Hepatocyte (in vitro differentiated cells): ENCODE measurements around the gene FMNL2. TPM values are rescaled to one million over a fixed set of nuclear protein-coding genes. Genes with fewer than 3 reads are reported as not detected.

Experiments
- DNase-seq: peaks from one replicate; pipeline ENCODE4 v3.0.0-alpha.2; 2016; ENCODE audit warnings: low spot score
- H2AFZ ChIP-seq: fragments of 200-600 bp; sonication (generic); 2 replicates; pipeline ENCODE4 v1.6.0; 2016; ENCODE audit warnings: antibody characterized with exemption, mild to moderate bottlenecking
- H3K27ac ChIP-seq: fragments of 200-600 bp; sonication (generic); 2 replicates; pipeline ENCODE4 v1.5.1; 2016; ENCODE audit warnings: mild to moderate bottlenecking
- H3K27me3 ChIP-seq: fragments of 200-600 bp; sonication (generic); 2 replicates; pipeline ENCODE4 v1.6.1; 2016
- H3K36me3 ChIP-seq: fragments of 200-600 bp; sonication (generic); replicated peaks from 2 replicates; pipeline ENCODE4 v1.5.1; 2016; ENCODE audit warnings: low read depth; ENCODE audit not compliant: insufficient read depth
- H3K4me1 ChIP-seq: fragments of 200-600 bp; sonication (generic); 2 replicates; pipeline ENCODE4 v1.5.1; 2016; ENCODE audit warnings: mild to moderate bottlenecking, moderate library complexity; ENCODE audit not compliant: insufficient read depth
- H3K4me2 ChIP-seq: fragments of 200-600 bp; sonication (generic); 2 replicates; pipeline ENCODE4 v1.6.0; 2016
- H3K4me3 ChIP-seq: fragments of 200-600 bp; sonication (generic); 2 replicates; pipeline ENCODE4 v1.5.1; 2016; ENCODE audit warnings: mild to moderate bottlenecking
- H3K79me2 ChIP-seq: fragments of 200-600 bp; sonication (generic); 2 replicates; pipeline ENCODE4 v1.6.0; 2017; ENCODE audit warnings: mild to moderate bottlenecking
- H3K9me2 ChIP-seq: fragments of 200-600 bp; sonication (generic); replicated peaks from 2 replicates; pipeline ENCODE4 v1.6.0; 2017; ENCODE audit warnings: mild to moderate bottlenecking; ENCODE audit not compliant: insufficient read depth
- H3K9me3 ChIP-seq: fragments of 200-600 bp; sonication (generic); 2 replicates; pipeline ENCODE4 v1.5.1; 2016; ENCODE audit warnings: low read depth, mild to moderate bottlenecking
- H4K20me1 ChIP-seq: fragments of 200-600 bp; sonication (generic); 2 replicates; pipeline ENCODE4 v1.6.0; 2016; ENCODE audit warnings: mild to moderate bottlenecking; ENCODE audit not compliant: insufficient read depth, poor library complexity, severe bottlenecking
- EZH2 ChIP-seq: fragments of 200-600 bp; sonication (generic); IDR thresholded peaks from 2 replicates; pipeline ENCODE4 v1.6.1; 2016; ENCODE audit warnings: antibody characterized with exemption, mild to moderate bottlenecking, borderline replicate concordance
- EZH2phosphoT487 ChIP-seq: fragments of 200-600 bp; sonication (generic); IDR thresholded peaks from one replicate; pipeline ENCODE4 v1.6.1; 2018; ENCODE audit warnings: antibody characterized with exemption, mild to moderate bottlenecking, low read depth, moderate library complexity; ENCODE audit not compliant: unreplicated experiment, severe bottlenecking
- WGBS: methylation state at CpG from one replicate; pipeline ENCODE4 v1.1.6; 2016; ENCODE audit warnings: low lambda C conversion rate; ENCODE audit errors: missing lambda C conversion rate; 5-methylcytosine and 5-hydroxymethylcytosine counted together
- polyA plus RNA-seq: library from polyadenylated mRNA; unstranded; fragments of >200 nt; fragmentation: Nextera tagmentation; extraction: Ambion mirVana; gene quantifications from 2 replicates; pipeline ENCODE4 v1.2.1, GENCODE V29; 2016
- total RNA-seq: library from RNA; depleted of rRNA; stranded (reverse); fragments of >200 nt; gene quantifications from 2 replicates; pipeline ENCODE4 v1.2.3, GENCODE V29; 2014
- TF ChIP-seq, protein P1 (sequence below): fragments of 200-600 bp; sonication (generic); IDR thresholded peaks from 2 replicates; pipeline ENCODE4 v1.5.1; 2016; ENCODE audit warnings: antibody characterized with exemption, mild to moderate bottlenecking; ENCODE audit not compliant: poor library complexity

FMNL2 gene
- total and polyA plus RNA-seq, 2 experiments from 2014 or later: 11.7 to 53.6 TPM

DNA sequence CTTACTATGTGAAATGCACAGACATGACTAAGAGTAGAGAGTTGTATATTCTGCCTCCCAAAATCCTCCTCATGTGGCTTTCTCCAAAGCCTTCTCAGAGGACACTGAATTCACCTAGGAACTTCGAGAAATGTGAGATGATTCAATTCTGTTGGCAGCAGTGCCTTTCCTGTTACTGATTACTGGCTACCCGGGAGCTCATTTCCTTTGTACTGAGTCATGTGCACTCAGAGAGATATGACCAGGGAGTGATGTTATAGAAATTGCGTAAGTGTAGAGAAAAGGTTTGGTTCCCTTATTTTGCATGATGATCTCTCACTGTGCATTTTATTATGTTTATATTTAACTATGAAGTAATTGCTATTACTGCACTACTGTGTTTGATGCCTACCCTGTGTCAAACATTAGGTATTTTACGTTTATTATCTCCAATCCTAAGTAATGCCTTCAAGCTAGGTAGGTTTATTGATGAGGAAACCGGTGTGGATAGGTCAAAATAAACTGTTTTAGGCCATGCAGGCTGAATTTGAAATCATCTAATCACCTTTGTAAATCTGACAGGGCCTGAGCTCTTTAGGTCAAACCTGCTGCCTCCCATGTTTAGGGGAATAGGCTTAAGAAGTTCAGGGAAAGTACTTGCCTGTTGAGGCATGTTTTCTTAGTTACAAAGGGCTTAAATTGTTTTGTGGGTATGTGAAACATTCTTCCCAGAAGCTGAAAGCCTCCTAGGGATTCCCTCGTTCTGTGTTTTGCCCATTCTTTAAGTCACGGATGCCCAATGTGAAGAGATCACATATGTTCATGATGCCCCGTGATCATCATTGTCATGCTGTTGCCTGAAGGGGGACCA, 86.8 kb downstream of the FMNL2 start:
- Histone ChIP-seq H4K20me1 (peaks cover 3% of the 10 kb centered on the region), H3K9me2 (no peaks in the 10 kb centered on the region), H3K4me3 (no peak overlapping the region), H3K4me2 (peak overlapping the region; percentile 53), H2AFZ (no peak overlapping the region), H3K27ac (peak overlapping the region; percentile 85), H3K79me2 (peaks cover 89% of the 10 kb centered on the region), H3K36me3 (no peaks in the 10 kb centered on the region), H3K9me3 (no peaks in the 10 kb centered on the region), H3K27me3 (no peaks in the 10 kb centered on the region), H3K4me1 (peaks cover 23% of the 10 kb centered on the region)
- 44% methylated on average over 8 of the region's 8 CpGs for WGBS
- peak; percentile 82 for DNase-seq
- no peak for TF ChIP-seq EZH2phosphoT487
- TF ChIP-seq EZH2: no peak
- TF ChIP-seq, protein P1, sequence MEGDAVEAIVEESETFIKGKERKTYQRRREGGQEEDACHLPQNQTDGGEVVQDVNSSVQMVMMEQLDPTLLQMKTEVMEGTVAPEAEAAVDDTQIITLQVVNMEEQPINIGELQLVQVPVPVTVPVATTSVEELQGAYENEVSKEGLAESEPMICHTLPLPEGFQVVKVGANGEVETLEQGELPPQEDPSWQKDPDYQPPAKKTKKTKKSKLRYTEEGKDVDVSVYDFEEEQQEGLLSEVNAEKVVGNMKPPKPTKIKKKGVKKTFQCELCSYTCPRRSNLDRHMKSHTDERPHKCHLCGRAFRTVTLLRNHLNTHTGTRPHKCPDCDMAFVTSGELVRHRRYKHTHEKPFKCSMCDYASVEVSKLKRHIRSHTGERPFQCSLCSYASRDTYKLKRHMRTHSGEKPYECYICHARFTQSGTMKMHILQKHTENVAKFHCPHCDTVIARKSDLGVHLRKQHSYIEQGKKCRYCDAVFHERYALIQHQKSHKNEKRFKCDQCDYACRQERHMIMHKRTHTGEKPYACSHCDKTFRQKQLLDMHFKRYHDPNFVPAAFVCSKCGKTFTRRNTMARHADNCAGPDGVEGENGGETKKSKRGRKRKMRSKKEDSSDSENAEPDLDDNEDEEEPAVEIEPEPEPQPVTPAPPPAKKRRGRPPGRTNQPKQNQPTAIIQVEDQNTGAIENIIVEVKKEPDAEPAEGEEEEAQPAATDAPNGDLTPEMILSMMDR: no peak

DNA sequence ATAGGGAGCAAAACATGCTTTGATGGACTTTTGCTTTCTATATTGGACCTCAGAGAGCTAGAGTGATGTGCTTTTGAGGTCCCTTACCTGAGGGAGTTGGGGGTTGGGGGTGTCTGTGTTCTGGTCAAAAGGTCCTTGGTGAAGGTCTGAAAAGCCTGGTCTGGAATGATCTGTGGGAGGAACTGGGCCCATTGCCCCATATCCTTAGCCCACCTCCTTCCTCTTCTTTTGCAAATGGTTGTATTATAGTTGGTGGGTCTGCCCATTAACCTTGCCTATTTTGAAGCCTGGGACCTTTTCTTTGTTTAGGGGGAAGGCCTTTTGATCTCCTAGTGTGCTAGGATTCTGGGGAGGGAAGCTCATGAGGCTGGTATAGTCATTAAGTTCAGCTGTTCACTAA, 88.7 kb downstream of the FMNL2 start:
- no peak overlapping the region for H3K27ac ChIP-seq
- peaks cover 23% of the 10 kb centered on the region for H3K4me1 ChIP-seq
- DNase-seq: no peak
- H3K9me3 ChIP-seq: no peaks in the 10 kb centered on the region
- H3K79me2 ChIP-seq: peaks cover 89% of the 10 kb centered on the region
- no peaks in the 10 kb centered on the region for H3K9me2 ChIP-seq
- H3K27me3 ChIP-seq: no peaks in the 10 kb centered on the region
- H2AFZ ChIP-seq: no peak overlapping the region
- H3K4me2 ChIP-seq: no peak overlapping the region
- no peak overlapping the region for H3K4me3 ChIP-seq
- H4K20me1 ChIP-seq: peaks cover 3% of the 10 kb centered on the region
- H3K36me3 ChIP-seq: no peaks in the 10 kb centered on the region
- TF ChIP-seq, protein P1: no peak
- TF ChIP-seq EZH2 (no peak), EZH2phosphoT487 (no peak)

DNA sequence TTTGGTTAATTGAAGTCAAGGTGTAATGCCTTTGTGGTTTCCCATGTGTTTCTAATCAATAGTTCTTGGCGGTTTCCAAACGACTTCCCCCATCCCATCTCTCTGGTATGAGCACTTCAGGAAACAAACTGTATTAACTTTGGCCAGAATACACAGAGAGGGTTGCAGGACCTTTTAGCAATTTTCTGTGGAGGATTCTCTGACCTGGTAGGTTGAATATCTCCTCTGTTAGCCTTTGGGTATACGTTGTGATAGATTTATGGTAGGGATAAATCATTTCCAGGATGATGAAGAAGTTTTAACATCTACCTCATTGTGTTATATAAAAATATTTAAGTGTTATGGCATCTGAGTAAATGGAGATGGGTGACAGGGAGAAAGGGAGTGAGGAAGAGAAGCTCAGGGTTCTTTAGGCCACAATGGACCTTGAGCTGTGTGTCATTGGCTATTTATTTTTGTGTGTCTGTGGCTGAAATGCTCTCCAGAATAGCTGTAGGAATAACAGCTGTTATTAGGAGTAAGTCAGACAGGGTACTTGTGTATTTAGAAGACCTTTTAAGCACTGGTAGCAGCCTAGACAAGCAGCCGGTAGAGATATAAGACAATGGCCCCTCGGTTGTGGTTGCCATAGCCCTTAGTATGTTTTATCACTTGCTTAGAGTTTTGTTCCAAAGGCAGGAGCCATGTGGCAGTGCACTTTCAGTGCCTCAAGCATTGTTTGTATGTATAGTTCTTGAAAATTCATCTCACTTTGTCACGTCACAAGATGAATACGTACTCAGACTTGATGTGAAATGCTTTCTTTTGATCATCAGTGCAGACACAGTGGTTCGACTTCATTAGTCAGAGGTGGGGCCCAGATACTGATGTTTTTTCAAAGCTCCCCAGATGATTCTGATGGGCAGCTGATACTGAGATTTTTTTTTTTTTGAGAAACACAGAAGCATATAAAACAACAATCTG, 91.1 kb downstream of the FMNL2 start:
- H3K4me1 ChIP-seq: peaks cover 18% of the 10 kb centered on the region
- no peaks in the 10 kb centered on the region for H3K27me3 ChIP-seq
- H3K4me2 ChIP-seq: peak overlapping the region; percentile 28
- H3K4me3 ChIP-seq: no peak overlapping the region
- DNase-seq: no peak
- H3K36me3 ChIP-seq: no peaks in the 10 kb centered on the region
- WGBS: 47% methylated on average over 8 of the region's 8 CpGs
- no peaks in the 10 kb centered on the region for H3K9me3 ChIP-seq
- H3K27ac ChIP-seq: peak overlapping the region; percentile 26
- peaks cover 89% of the 10 kb centered on the region for H3K79me2 ChIP-seq
- TF ChIP-seq EZH2 (no peak), EZH2phosphoT487 (no peak)
- TF ChIP-seq, protein P1: no peak
- H4K20me1 ChIP-seq: peaks cover 3% of the 10 kb centered on the region
- H2AFZ ChIP-seq: no peak overlapping the region
- no peaks in the 10 kb centered on the region for H3K9me2 ChIP-seq
